H1 (cell line): ENCODE data around the gene EFNA3. TPM values are rescaled to one million over a fixed set of nuclear protein-coding genes. Genes with fewer than 3 reads are reported as not detected.

Experiments
- CHD7 ChIP-seq: fragments of 300-600 bp; sonication (generic); IDR thresholded peaks from 2 replicates; pipeline ENCODE4 v1.7.1; 2012; ENCODE audit warnings: low read length, moderate library complexity, mild to moderate bottlenecking, inconsistent platforms; ENCODE audit not compliant: insufficient replicate concordance
- GABPA ChIP-seq: IDR thresholded peaks from 2 replicates; pipeline ENCODE4 v1.6.1; 2011; ENCODE audit warnings: mild to moderate bottlenecking, low read length, moderate library complexity, borderline replicate concordance; ENCODE audit not compliant: insufficient read depth
- TAF1 ChIP-seq: IDR thresholded peaks from 2 replicates; pipeline ENCODE4 v1.6.1; 2011; ENCODE audit warnings: mild to moderate bottlenecking, low read depth, low read length
- YY1 ChIP-seq: IDR thresholded peaks from 2 replicates; pipeline ENCODE4 v1.6.1; 2011; ENCODE audit warnings: low read depth, mild to moderate bottlenecking, low read length
- polyA plus RNA-seq, 7 experiments: library from polyadenylated mRNA; depleted of rRNA in 3 of 7; stranded (reverse) in 5 of 7; unstranded in 2 of 7; fragments of >200 nt in 5 of 7; fragments of 200-250 nt in 2 of 7; gene quantifications; 1 replicate in 5 of 7; 2 replicates in 1 of 7; 4 replicates in 1 of 7; pipeline versions ENCODE4 v1.2.1 to v1.2.3, GENCODE V29; 2011 to 2013; ENCODE audit warnings: missing spikeins in 2 of 7, mixed read lengths in 2 of 7
- total RNA-seq: library from RNA; stranded (reverse); fragmentation: NEBNext Ultra II Directional; extraction: Animal tissue kit (Norgen Biotek cat#: 25700); gene quantifications from 2 replicates; pipeline ENCODE4 v1.2.1, GENCODE V29; 2021
- TF ChIP-seq, protein P1 (sequence below), 3 experiments: IDR thresholded peaks; 1 replicate in 2 of 3; 2 replicates in 1 of 3; pipeline versions ENCODE4 v1.5.1 to v1.6.1; 2011; ENCODE audit warnings: low read length in 3 of 3, mild to moderate bottlenecking in 3 of 3, inconsistent platforms in 2 of 3, low read depth in 1 of 3, moderate library complexity in 1 of 3; ENCODE audit not compliant: insufficient read depth in 1 of 3; ENCODE audit errors: control extremely low read depth in 1 of 3

Gene EFNA3
- total and polyA plus RNA-seq, 2 of the 8 experiments (the other 6 are each of a cell fraction or from before 2014, with no cell fraction given) = 10.8 to 13.8 TPM

GRCh38 chr1:155086856-155087535, 8.4 kb downstream of the EFNA3 start (continued):
- no peak for TF ChIP-seq CHD7
- no peak for TF ChIP-seq TAF1
- 0 out of 2 replicates have a peak, but pooled peaks have one; percentile 24 for TF ChIP-seq GABPA
- peak; percentile 37; the same call in 1 of the 2 replicates for TF ChIP-seq YY1
- TF ChIP-seq, protein P1, sequence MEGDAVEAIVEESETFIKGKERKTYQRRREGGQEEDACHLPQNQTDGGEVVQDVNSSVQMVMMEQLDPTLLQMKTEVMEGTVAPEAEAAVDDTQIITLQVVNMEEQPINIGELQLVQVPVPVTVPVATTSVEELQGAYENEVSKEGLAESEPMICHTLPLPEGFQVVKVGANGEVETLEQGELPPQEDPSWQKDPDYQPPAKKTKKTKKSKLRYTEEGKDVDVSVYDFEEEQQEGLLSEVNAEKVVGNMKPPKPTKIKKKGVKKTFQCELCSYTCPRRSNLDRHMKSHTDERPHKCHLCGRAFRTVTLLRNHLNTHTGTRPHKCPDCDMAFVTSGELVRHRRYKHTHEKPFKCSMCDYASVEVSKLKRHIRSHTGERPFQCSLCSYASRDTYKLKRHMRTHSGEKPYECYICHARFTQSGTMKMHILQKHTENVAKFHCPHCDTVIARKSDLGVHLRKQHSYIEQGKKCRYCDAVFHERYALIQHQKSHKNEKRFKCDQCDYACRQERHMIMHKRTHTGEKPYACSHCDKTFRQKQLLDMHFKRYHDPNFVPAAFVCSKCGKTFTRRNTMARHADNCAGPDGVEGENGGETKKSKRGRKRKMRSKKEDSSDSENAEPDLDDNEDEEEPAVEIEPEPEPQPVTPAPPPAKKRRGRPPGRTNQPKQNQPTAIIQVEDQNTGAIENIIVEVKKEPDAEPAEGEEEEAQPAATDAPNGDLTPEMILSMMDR (IDR thresholded peaks at IDR 0.05; ENCODE audit: control extremely low read depth in 1 of 3, insufficient read depth in 1 of 3, low read depth in 1 of 3, low read length in 3 of 3) = peak in 2 of 3 experiments; percentile 52 to 53; a peak in 2 of 4 replicates
- TF ChIP-seq, all 59 proteins: peak for 4
